DOHH2 (cell line): ENCODE results near the gene MUC20.

Experiments used
- H3F3A ChIP-seq: fragments of 200-600 bp; sonication (generic), shearing (Covaris generic); 2 replicates; pipeline ENCODE4 v1.6.0; 2016; ENCODE audit warnings: antibody characterized with exemption, mild to moderate bottlenecking; ENCODE audit not compliant: control insufficient read depth, insufficient read depth
- H3K27ac ChIP-seq: fragments of 200-600 bp; sonication (generic); 2 replicates; pipeline ENCODE4 v1.5.1; 2014; ENCODE audit warnings: low read depth, mild to moderate bottlenecking, low read length, moderate library complexity
- H3K27me3 ChIP-seq: fragments of 200-600 bp; sonication (generic); 2 replicates; pipeline ENCODE4 v1.6.1; 2014; ENCODE audit warnings: mild to moderate bottlenecking, low read length, mixed read lengths; ENCODE audit not compliant: control insufficient read depth
- H3K36me3 ChIP-seq: fragments of 200-600 bp; sonication (generic); 2 replicates; pipeline ENCODE4 v1.6.1; 2014; ENCODE audit warnings: mild to moderate bottlenecking, low read length, moderate library complexity, mixed read lengths; ENCODE audit not compliant: control insufficient read depth
- H3K4me1 ChIP-seq: fragments of 200-600 bp; sonication (generic); 2 replicates; pipeline ENCODE4 v1.6.1; 2014; ENCODE audit warnings: mild to moderate bottlenecking, low read length, mixed read lengths; ENCODE audit not compliant: control insufficient read depth
- H3K4me2 ChIP-seq: fragments of 200-600 bp; sonication (generic); 2 replicates; pipeline ENCODE4 v1.6.0; 2014; ENCODE audit warnings: mild to moderate bottlenecking, low read length, moderate library complexity
- H3K4me3 ChIP-seq: fragments of 200-600 bp; sonication (generic); 2 replicates; pipeline ENCODE4 v1.5.1; 2014; ENCODE audit warnings: mild to moderate bottlenecking, low read length, mixed read lengths
- H3K79me2 ChIP-seq: fragments of 200-600 bp; sonication (generic); 2 replicates; pipeline ENCODE4 v1.6.1; 2014; ENCODE audit warnings: mild to moderate bottlenecking, low read length, mixed read lengths; ENCODE audit not compliant: control insufficient read depth
- H3K9me2 ChIP-seq: fragments of 200-600 bp; sonication (generic); replicated peaks from 2 replicates; pipeline ENCODE4 v1.6.1; 2014; ENCODE audit warnings: mild to moderate bottlenecking, low read length, mixed read lengths; ENCODE audit not compliant: control insufficient read depth
- H3K9me3 ChIP-seq: fragments of 200-600 bp; sonication (generic); 2 replicates; pipeline ENCODE4 v1.6.1; 2014; ENCODE audit warnings: antibody characterized with exemption, low read length, mixed read lengths; ENCODE audit not compliant: control insufficient read depth, insufficient read depth
- H4K20me1 ChIP-seq: fragments of 200-600 bp; sonication (generic); 2 replicates; pipeline ENCODE4 v1.6.0; 2014; ENCODE audit warnings: low read depth, mild to moderate bottlenecking, antibody characterized with exemption, low read length, moderate library complexity; ENCODE audit not compliant: control insufficient read depth, insufficient read depth
- CTCF ChIP-seq: fragments of 200-600 bp; sonication (generic); IDR thresholded peaks from one replicate; pipeline ENCODE4 v1.5.1; 2014; ENCODE audit warnings: antibody characterized with exemption, mild to moderate bottlenecking, low read depth, low read length; ENCODE audit not compliant: poor library complexity, severe bottlenecking
- EZH2phosphoT487 ChIP-seq: fragments of 200-600 bp; sonication (generic); IDR thresholded peaks from 2 replicates; pipeline ENCODE4 v1.6.1; 2017; ENCODE audit warnings: borderline replicate concordance, mild to moderate bottlenecking, antibody characterized with exemption, low read length, moderate library complexity, mixed read lengths

Gene MUC20

DNA sequence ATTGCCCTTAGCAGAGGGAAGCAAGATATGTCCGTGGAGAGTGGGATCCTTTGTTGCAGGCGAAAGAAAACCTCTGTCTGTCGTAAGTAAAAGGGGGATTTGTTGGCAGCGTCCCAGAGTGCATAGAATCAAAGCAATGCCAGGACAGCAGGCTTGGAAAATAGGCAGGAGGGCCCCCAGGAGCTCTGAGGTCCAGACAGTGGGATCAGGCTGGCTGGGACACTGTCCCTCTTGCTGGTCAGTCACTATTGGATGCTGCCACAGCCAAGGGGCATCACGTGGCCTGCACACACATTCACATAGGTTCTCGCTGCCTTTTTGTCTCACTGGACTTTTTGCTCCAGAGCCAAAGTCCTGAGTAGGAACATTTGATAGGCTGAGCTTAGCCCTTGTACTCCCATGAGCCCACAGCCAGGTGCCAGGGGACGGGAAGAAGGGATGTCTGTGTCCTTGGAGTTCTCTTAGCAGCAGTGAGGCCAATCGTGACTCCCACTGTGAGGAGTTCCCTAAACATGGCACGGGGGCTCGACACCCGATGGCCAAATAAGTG, 10.7 kb downstream of the MUC20 start:
- Histone ChIP-seq H3K9me3 (no peaks in the 10 kb centered on the region), H4K20me1 (no peaks in the 10 kb centered on the region), H3K4me3 (no peak overlapping the region), H3K4me2 (no peak overlapping the region), H3K79me2 (no peaks in the 10 kb centered on the region), H3K9me2 (no peaks in the 10 kb centered on the region), H3K27ac (no peak overlapping the region), H3K36me3 (no peaks in the 10 kb centered on the region), H3K27me3 (no peaks in the 10 kb centered on the region; the same call in 1 of the 2 replicates), H3K4me1 (peaks cover 4% of the 10 kb centered on the region; the same call in 1 of the 2 replicates), H3F3A (no peaks in the 10 kb centered on the region)
- TF ChIP-seq CTCF (no peak), EZH2phosphoT487 (no peak)

DNA sequence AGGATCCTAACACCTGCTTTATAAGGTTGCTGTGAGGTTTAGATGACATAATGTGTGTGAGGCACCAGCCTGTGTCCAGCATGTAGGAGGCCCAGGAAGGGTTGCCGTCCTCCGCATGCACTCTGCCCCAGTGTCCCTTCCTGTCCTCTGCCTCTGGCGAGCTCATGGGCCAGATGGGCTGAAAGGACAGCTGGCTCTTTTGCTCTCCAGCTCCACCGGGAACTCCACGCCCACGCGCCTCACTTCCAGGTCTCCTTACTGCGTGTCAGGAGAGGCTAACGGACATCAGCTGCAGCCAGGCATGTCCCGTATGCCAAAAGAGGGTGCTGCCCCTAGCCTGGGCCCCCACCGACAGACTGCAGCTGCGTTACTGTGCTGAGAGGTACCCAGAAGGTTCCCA, 12.2 kb downstream of the MUC20 start:
- Histone ChIP-seq H3K27me3 (no peaks in the 10 kb centered on the region; the same call in 1 of the 2 replicates), H3K27ac (no peak overlapping the region), H3F3A (no peaks in the 10 kb centered on the region), H3K36me3 (no peaks in the 10 kb centered on the region), H3K4me1 (no peaks in the 10 kb centered on the region), H3K9me2 (no peaks in the 10 kb centered on the region), H3K9me3 (no peaks in the 10 kb centered on the region), H3K4me3 (no peak overlapping the region), H4K20me1 (no peaks in the 10 kb centered on the region), H3K4me2 (no peak overlapping the region), H3K79me2 (no peaks in the 10 kb centered on the region)
- no peak for TF ChIP-seq CTCF
- no peak for TF ChIP-seq EZH2phosphoT487

GRCh38 chr3:195735036-195735695, 14.4 kb downstream of the MUC20 start:
- no peaks in the 10 kb centered on the region for H3K27me3 ChIP-seq
- TF ChIP-seq EZH2phosphoT487 = no peak
- no peak for TF ChIP-seq CTCF
- no peaks in the 10 kb centered on the region for H3K4me1 ChIP-seq

More at GRCh38 chr3:195735036-195735695, 14.4 kb downstream of the MUC20 start:
- no peaks in the 10 kb centered on the region for H3K9me3 ChIP-seq
- H3K36me3 ChIP-seq = no peaks in the 10 kb centered on the region
- H3K4me3 ChIP-seq = no peak overlapping the region
- no peak overlapping the region for H3K27ac ChIP-seq
- H3K4me2 ChIP-seq = no peak overlapping the region
- no peaks in the 10 kb centered on the region for H3K79me2 ChIP-seq
- no peaks in the 10 kb centered on the region for H4K20me1 ChIP-seq
- H3K9me2 ChIP-seq = no peaks in the 10 kb centered on the region
- H3F3A ChIP-seq = no peaks in the 10 kb centered on the region
